ENCODE measurements around the gene OR1L8.
"Not testable (repeated sequence)": the region's sequence is repeated elsewhere in the genome, so short reads cannot be mapped to it uniquely, and the experiment has no call there.

OR1L8 gene, protein sequence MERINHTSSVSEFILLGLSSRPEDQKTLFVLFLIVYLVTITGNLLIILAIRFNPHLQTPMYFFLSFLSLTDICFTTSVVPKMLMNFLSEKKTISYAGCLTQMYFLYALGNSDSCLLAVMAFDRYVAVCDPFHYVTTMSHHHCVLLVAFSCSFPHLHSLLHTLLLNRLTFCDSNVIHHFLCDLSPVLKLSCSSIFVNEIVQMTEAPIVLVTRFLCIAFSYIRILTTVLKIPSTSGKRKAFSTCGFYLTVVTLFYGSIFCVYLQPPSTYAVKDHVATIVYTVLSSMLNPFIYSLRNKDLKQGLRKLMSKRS

DNA sequence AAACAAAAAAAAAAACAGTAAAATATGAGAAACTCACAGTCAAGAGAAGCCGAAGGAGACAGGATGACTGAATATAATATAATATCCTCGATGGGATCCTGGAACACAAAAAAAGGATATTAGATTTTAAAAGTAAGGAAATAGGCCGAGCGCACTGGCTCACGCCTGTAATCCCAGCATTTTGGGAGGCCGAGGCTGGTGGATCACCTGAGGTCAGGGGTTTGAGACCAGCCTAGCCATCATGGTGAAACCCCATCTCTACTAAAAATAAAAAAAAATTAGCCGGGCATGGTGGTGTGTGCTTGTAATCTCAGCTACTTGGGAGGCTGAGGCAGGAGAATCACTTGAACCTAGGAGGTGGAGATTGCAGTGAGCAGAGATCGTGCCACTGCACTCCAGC is at the start of gene OR1L8:
Gene OR1L8 (minus strand): TSS at position 101 of the 400 bp plus-strand sequence. CDS start 14,907 bp downstream, outside the sequence.
- DNase-seq (ENCODE audit: low spot score), result not testable (repeated sequence)

DNA sequence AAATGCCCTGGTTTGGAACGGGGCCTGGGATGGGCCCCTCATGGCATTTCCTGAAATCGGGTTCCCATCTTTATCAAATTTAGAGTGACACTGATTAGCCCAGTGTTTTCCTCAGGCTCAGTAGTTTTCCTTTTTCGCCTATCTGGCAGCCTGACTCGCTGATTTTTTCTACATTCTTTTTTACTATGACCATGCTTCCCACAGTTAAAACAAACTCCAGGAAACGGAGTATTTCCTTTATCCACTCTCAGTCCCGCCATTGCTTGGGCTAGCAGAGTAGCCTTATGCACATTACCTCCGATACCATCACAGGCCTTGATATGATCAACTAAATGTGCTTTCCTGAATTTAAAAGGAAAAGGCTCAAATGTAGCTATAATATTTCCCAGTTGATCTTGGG is 36.8 kb upstream of the OR1L8 start:
- no peak for DNase-seq (ENCODE audit: low spot score)

DNA sequence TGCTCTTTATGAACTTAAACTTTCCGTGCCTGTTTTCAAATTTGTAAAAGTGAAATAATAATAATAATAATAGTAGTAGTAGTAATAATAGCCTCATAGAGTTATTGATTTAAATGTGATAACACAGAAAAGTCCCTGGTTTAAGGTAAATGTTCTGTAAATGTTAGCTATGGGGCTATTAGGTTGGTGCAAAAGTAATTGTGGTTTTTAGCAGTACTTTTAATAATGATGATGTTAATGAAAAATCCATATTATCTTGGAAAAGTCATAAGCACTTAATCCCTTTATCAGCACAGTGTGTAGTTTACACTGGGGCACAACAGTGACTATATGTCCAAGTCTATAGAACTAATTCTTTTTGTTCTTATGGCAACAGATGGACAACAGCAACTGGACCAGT is 31.2 kb upstream of the OR1L8 start, which contains the start of gene OR1Q1:
Gene OR1Q1 (plus strand): TSS at position 377 of the 400 bp plus-strand sequence. CDS start 0 bp downstream, at position 377.
- no peak for DNase-seq (ENCODE audit: low spot score)

DNA sequence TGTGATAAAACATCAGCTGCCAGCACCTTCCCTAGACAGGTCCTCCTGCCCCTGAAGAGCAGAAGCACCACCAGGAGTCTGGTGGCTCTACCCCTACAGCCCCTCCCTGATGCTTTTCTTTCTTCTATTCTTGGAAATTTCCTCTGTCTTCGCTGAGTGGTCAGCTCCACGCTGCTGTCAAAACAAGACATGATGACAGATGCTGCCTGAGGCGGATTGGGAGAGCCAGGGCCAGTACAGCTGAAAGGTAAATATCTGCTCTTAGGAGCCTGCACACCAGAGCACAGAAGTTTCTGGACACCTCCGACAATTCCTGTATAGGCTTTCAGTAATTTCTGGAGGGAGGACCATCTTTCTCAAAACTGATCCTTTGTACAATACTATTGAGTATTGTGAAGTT is 26.6 kb upstream of the OR1L8 start:
- no peak for DNase-seq (ENCODE audit: low spot score)

DNA sequence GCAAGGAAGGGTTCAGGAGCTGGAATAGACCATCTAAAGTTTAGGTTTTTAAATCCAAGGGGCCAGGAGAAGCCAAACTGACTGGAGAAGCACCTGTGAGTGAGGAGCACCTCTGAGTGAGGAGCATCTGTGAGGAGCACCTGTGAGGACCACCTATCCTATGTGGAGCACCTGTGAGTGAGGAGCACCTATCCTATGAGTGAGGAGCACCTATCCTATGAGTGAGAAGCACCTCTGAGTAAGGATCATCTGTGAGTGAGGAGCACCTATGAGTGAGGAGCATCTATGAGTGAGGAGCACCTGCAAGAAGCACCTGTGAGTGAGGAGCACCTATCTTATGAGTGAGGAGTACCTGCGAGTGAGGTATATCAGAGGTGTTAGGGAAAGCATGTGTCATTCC is 23.4 kb upstream of the OR1L8 start:
- no peak for DNase-seq (ENCODE audit: low spot score)

DNA sequence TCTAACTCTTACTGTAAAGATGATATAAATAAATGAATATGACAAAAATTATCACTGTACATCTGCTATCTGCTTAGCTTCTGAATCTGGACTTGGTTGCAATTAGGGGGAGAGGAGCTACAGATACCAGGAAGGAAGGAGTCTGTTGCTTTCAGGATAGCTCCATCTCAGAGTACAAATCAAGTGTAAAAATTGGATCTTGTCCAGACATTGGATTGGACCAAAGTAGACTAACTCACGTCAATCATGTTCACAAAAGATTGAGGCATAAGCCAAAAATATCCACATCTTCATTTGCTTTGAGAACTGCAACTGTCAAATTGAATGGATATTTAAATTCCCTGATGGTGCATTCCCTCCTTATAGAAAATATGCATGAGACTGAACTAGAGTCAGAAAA is 22.5 kb upstream of the OR1L8 start:
- no peak for DNase-seq (ENCODE audit: low spot score)

DNA sequence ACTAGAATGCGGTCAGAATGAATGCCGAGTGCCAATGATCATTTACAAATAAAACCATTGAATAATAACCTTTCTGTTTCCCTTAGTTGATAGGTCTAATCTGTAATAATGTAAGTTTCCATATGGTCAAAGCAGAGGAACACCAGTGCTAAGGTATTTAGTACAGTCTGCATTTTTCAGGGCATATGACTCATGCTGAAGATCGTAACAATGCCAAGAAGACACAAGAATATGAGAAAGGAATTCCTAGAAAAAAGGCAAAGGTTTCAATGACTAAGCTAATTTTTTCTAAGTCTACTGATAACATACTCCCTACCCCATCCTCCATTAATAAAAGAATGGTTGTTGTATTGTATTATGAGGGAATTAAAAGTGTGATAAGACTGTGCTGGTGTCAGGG is 2.8 kb downstream of the OR1L8 start:
- DNase-seq (ENCODE audit: low spot score), result no peak

DNA sequence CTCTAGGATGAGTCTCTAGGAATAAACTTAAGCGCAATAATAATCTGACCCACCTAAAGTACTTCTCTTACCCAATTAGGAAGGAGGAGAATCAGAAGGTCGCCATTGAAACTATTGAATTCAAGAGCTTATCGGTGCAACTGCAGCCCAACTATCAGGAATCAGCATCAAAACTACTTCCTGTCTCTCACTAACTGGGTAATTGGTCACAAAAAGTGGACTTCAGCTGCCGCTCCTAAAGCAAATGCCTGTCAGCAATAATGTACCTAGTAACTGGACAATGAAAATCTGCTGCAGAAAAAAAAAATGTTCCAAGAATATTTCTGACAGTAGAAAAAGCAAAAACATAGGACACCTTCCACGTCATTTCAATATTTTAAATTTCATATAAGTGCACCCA is 3.3 kb downstream of the OR1L8 start:
- DNase-seq (ENCODE audit: low spot score), result no peak

DNA sequence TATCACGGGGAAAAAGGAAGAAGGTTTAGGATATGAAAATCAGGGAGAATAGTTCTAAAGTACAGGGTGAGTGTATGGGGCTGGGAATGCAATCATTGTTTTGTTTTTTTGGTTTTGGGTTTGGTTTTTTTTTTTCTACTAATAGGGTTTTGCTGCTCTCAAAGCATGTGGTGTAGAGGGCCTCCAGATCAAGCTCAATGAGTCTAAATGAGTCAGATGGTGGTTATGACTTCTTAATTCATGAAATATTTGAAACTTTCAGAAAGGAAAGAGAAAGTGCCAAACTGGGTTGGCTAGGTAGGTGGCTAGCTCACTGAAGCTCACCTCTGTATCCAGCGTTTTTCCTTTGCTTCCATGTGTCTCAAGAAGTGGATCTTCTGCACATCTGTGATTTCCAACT is 10.7 kb downstream of the OR1L8 start:
- no peak for DNase-seq (ENCODE audit: low spot score)

DNA sequence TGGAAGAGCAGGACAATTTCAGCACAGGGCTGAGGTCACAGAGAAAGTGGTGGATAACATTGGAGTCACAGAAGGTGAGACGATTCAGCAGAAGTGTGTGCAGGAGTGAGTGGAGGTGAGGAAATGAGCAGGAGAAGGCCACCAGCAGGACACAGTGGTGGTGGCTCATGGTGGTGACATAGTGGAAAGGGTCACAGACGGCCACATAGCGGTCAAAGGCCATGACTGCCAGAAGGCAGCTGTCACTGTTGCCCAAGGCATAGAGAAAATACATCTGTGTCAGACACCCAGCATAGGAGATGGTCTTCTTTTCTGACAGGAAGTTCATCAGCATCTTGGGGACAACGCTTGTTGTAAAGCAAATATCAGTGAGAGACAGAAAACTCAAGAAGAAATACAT is 15.3 kb downstream of the OR1L8 start:
- DNase-seq (ENCODE audit: low spot score), result no peak

DNA sequence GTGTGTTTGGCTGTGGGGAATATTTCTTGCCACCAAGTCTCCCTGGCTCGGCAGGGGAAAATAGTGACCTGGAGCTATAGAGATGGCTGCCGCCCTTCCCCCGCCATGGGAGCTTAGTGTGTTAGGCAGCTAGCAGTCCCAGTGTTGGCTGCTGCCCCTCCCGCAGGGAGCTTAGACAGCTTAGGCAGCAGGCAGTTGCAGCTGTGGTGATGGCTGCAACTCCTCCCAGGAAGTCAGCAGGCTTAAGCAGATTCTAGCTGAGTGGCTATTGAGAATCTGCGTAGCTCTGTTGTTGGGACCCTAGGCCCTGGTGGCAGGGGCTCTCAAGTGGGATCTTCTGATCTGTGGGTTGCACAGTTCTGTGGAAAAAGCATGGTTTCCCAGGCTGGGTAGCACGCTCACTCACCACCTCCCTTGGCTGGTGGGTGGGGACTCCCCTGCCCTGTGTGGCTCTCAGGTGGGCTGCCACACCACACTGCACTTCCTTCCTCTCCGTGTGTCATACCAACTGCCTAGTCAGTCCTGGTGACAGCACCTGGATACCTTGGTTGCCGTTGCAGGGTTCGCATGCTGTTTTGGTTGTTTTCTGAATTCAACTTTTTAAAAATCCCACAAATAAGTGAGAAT is 20.9 kb downstream of the OR1L8 start:
- DNase-seq (ENCODE audit: low spot score), result no peak

DNA sequence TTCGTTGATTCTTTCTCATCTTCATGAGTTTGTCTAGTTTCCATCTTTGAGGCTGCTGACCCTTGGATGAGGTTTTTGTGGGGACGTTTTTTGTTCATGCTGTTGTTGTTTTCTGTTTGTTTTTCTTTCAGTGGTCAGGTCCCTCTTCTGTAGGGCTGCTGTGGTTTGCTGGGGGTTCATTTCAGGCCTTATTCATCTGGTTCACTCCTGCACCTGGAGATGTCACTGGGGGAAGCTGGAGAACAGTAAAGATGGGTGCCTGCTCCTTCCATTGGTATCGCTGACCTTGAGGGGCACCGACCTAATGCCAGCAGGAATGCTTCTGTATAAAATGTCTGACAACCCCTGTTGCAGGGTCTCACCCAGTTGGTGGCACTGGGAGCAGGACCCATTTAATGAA is 21.7 kb downstream of the OR1L8 start:
- DNase-seq (ENCODE audit: low spot score), result no peak

DNA sequence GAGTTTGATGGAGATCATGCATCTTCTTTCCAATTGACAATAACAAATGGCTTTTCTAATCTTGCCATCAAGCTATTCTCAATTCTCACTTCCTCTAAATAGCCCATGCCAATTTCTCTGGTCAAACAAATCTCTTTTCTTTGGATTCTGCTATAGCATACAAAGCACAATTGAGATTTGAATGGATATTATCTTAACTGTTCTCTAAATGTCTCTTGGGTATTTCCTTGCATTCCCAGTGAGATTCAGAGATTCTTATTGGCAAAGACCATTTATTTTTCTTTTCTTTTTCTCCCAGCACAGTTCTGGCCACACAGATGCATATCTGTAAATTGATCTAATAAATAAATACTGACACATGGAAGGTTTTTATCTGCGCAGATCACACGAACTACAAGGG is 30.4 kb downstream of the OR1L8 start, which contains the start of gene OR1N2:
Gene OR1N2 (plus strand): TSS at position 301 of the 400 bp plus-strand sequence. CDS start 100 bp downstream, outside the sequence.
- DNase-seq (ENCODE audit: low spot score), result no peak

DNA sequence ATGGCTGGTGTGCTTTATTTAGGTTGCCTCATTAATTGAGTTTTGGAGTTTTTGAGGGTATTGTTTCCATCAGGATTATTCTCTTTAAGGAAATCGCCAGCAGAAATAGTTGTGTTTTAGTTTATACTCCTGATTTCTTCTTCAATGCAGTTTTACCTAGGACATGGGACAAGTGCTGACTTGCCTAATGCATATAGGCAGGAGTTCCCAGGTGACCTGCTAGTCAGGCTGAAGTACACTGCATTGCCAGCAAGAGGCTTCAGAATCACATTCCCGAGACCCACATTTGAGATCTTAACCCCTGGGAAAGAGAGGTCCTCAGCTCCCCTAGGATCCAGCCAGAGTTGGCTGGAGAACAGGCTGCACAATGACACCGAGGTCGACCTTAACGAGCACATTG is 31.8 kb downstream of the OR1L8 start:
- DNase-seq (ENCODE audit: low spot score), result no peak

DNA sequence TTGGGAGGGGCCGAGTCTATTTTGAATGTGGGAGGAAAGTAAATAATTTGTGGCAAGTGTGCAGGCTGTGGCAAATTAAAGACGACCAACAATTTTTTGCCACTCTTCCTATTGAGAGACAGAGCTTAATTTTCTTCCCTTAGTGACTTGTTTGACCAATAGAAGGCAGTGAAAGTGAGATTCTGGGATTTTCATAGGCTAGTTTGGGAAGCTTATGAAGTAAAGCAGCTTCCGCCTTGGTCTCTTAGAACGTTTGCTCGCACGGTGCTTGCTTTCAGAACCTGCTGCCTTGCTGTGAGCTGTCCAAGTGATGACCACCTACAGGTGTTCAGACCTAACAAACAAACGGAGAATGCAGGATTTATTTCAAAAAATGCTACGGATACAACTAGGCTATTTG is 37.0 kb downstream of the OR1L8 start:
- DNase-seq (ENCODE audit: low spot score), result no peak

DNA sequence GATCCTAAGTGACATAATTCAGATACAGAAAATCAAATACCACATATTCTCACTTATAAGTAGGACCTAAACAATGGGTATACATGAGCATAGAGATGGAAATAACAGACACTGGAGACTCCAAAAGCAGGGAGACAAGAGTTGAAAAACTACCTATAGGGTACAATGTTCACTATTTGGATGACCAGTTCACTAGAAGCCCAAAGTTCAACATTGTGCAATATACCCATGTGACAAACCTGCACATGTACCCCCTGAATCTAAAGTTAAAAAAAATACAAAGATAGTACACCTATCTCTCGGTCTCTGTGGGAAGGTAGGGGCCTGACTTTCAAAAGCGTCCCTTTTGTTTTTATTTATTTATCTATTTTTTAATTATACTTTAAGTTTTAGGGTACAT is 44.4 kb downstream of the OR1L8 start:
- no peak for DNase-seq (ENCODE audit: low spot score)

DNA sequence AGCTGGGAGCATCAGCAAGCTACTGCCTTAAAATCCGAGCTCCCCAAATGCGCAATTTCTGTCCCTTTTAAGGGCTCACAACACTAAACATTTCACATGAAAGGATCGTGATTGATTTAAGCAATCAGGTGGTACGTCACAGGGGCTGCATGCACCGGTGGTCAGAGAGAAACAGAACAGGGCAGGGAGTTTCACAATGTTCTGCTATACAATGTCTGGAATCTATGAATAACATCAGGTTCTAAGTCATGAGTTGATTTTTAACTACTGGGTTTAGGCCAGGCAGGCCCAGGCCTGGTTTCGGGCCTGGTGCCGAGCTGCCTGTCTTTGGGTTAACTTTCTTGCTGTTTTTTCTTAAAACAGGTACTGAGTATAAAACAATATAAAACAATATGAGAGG is 46.1 kb downstream of the OR1L8 start:
- DNase-seq (ENCODE audit: low spot score), result not testable (repeated sequence)

DNA sequence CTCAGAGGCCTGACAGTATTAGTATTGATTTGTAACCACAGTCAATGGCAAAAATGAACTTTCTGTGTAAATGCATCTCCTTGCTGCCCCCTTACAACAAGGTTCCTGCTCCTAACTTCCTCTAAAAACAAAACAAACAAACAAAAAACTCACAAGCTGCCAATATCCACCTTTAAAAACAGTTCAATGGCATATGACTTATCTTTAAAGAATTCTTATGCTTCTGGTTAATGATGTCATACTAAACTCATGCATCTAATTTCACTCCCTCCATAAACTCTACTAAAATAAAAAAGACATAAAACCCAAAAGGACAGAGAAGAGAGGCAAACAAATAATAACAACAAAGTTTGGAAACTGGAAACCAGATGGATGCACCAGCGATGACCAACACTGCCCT is 47.0 kb downstream of the OR1L8 start:
- DNase-seq (ENCODE audit: low spot score), result no peak

DNA sequence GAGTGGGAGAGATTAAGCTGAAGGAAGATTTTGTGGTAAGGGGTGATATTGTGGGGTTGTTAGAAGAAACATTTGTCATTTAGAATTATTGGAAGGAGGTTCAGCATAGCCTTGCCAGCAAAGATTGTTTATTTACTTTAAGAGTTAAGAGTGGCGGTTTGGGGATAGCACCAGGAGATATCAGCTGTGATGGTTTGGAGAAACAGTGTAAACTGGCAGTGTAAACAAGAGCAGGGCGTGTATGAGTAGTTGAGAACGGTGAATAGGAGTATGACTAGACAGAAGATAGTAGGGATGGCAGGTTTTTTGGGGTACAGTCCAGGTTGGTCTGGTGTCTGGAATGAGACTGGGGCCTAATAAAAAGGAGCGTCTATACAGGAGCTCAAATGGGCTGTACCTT is 52.0 kb downstream of the OR1L8 start:
- not testable (repeated sequence) for DNase-seq (ENCODE audit: low spot score)

DNA sequence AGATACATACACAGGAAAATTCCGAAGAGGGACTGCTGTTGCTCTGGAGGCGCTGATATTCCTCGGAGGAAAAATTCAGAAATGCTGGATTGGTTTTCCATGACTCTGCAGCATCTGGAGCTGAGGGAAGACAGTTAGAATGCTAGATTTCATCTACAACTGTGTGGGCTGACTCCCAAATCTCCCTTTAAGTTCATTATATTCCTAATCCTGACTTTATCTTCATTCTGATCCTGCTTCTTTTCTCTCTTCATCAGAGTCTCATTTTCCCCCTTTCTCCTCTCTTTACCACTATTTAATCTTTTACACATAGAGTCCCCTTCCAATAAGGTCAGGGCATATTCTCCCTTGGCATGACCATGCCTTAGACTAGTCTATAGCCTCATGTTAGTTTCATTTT is 56.0 kb downstream of the OR1L8 start, which contains the start of gene OR1N1:
Gene OR1N1 (minus strand): TSS at position 101 of the 400 bp plus-strand sequence. CDS start 0 bp downstream, at position 101.
- DNase-seq (ENCODE audit: low spot score), result no peak

DNA sequence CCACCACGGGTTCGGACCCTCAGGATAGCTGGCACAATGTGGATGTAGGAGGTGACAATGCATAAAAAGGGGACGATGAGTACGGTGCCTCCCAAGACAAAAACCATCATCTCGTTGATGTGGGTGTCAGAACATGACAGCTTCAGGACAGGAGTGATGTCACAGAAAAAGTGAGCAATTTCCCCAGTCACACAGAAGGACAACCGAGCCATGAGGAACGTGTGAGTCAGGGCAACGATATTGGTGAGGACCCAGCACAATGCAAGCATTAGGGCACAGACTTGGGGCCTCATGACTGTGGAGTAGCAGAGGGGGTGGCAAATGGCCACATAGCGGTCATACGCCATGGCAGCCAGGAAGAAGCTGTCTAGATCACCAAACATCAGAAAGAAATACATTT is 56.6 kb downstream of the OR1L8 start:
- DNase-seq (ENCODE audit: low spot score), result no peak

DNA sequence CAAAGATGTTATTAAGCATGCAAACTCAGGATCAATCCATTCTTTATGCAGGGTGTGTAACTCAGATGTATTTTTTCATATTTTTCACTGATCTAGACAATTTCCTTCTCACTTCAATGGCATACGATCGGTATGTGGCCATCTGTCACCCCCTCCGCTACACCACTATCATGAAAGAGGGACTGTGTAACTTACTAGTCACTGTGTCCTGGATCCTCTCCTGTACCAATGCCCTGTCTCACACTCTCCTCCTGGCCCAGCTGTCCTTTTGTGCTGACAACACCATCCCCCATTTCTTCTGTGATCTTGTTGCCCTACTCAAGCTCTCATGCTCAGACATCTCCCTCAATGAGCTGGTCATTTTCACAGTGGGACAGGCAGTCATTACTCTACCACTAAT is 63.8 kb downstream of the OR1L8 start:
- peak; percentile 61 for DNase-seq (ENCODE audit: low spot score)

DNA sequence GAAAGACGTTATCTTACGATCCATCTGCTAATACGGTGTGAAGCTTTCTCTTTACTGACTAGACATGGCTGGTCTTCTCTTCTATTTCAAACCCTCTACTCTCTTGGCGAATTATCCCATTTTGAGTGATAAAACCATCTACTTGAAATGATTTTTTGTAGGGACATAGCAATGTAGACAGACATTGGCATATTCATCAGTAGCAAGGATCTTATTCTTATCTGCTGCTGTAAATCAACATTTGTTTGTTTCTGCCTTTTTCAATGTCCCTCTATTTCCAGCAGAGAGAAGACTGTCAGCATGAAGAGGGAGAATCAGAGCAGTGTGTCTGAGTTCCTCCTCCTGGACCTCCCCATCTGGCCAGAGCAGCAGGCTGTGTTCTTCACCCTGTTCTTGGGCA is 64.3 kb downstream of the OR1L8 start, which contains the start of gene OR1J4:
Gene OR1J4 (plus strand): TSS at position 301 of the 400 bp plus-strand sequence. CDS start 0 bp downstream, at position 301.
- no peak for DNase-seq (ENCODE audit: low spot score)
